Stimulated activated CD8-positive, alpha-beta memory T cell treated with anti-CD3 and anti-CD28 coated beads, Interleukin-15, amount 100 ng/mL, for 24 hours (primary cell): ENCODE data around the gene CASP5.

Experiments used
- DNase-seq: peaks from one replicate; pipeline ENCODE4 v3.0.0-alpha.2; 2020; ENCODE audit warnings: low read depth

Gene CASP5

DNA sequence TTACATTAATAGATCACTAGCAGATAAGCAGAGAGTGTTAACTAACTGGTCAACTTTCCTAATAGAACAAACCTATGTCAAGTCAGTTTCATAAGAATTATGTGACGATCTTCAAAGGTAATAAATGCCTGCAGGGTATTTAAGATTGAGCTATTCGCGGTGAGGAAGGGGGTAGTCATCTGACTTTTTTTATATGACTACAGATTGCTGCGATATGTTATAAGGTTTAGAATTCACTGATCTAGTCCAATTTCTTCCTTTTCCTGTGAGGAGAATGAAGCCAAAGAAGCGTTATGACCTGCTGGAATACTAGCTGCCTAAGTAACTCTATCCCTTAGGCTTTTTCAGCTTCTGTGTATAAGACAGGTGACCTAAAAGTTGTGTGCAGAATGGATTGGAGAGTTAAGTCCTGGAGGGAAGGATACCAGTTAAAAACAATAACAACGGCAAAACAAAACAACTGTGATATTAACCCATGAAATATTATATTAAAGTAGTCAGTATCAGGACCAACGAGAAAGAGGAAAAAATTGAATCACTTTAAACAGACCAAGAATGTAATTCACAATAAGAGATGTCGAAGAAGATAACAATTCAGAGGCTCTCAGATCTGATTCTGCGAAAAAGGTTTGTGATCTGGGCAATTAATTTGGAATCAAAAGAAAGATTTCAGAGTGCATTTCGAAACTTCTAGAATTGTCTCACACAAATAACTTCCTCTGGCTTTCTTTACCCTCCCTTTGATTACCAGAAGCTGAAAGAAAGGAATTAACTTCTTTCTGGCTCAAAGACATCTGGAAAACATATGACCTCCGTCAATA, 55.2 kb downstream of the CASP5 start:
- no peak for DNase-seq

DNA sequence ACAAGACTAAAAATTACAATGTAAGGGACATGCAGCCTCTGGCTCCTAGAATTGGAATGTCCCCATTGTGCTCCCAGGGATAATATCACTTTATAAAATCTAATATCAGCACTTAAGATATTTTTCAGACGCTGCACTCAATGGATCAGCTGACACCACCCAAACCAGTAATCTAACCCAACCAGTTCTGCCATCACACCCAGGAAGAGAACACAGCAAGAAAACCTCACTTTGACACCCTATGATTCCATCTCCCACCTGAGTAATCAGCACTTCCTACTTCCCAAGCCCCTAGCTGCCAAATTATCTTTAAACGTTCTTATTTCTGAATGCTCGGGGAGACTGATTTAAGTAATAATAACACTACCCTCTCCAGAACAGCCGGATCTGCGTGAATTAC, 57.2 kb downstream of the CASP5 start:
- DNase-seq: no peak

DNA sequence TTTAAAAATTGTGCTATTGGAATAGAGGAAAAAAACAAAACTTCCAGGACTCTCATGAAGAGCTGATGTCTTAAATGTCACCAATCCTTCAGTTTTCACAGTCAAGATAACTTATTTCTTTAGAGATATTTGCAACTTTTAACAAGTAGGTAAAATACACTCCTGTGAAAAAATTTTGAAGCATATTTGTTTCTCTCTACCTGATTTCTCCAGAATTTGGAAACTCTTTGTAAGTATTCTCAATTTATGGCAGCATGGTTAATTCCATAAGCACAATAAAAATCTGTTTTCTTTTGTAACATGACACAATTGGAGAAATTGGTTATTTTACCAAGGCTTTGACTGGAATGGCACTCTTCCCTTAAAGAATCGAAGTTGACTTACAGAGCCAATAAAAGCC, 58.7 kb downstream of the CASP5 start:
- no peak for DNase-seq

DNA sequence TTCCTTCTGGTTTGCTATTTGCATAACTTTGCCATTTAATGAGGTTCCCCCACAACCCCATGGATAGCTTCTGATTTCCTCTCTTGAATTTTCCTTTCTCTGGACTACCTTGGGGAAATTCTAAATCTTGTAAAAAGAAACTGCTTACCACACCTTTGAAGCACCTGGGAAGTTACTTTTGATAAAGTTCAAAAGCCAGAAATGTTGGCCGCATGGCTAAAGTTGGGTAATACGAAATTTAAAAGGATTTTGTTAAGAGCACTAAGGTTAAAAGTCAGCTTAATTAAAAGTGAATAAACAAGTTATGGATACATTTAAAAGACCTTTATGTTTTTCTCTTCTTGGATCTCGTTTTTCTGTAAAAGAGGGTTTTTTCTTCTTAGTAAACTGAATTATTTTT, 60.1 kb downstream of the CASP5 start:
- no peak for DNase-seq

DNA sequence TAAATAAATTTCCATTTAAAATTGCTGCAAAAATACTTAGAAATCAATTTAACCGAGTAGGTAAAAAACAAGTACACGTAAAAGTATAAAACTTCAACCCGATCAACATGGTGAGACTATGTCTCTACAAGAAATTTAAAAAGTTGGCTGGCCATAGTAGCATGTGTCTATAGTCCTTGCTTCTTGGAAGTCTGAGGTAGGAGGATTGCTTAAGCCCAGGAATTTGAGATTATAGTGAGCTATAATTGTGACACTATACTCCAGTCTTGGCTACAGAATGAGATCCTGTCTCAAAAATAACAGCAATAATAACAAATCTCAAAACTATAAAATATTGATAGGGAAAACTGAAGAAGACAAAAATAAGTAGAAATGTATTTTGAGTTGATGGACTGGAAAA, 65.7 kb downstream of the CASP5 start:
- DNase-seq: no peak

- DNase-seq: no peak
Measured at GRCh38 chr11:104956528-104956927, 66.4 kb downstream of the CASP5 start.

DNA sequence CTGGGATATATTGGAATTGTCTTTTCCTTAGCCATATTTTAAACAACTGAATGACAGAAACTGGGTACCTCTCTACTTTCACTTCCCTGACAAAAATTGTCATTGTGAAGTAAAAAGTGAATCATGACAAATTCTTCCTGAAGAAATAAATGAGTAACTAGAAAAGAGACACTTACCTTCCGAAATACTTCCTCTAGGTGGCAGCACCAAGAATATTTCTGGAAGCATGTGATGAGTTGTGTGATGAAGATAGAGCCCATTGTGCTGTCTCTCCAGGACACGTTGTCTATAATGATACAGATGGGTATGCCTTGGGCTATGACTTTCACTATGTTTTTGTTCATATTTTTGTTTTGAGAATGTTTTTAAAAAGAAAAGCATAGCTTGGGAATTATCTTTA, 76.1 kb downstream of the CASP5 start:
- no peak for DNase-seq
